Measurements from ENCODE around the gene CLEC16A. TPM values are rescaled to one million over a fixed set of nuclear protein-coding genes. Genes with fewer than 3 reads are reported as not detected.

Gene CLEC16A
- total and polyA plus RNA-seq, 2 donors (not counting 1 experiment from before 2014, with no cell fraction given): 21.9 to 79.5 TPM

DNA sequence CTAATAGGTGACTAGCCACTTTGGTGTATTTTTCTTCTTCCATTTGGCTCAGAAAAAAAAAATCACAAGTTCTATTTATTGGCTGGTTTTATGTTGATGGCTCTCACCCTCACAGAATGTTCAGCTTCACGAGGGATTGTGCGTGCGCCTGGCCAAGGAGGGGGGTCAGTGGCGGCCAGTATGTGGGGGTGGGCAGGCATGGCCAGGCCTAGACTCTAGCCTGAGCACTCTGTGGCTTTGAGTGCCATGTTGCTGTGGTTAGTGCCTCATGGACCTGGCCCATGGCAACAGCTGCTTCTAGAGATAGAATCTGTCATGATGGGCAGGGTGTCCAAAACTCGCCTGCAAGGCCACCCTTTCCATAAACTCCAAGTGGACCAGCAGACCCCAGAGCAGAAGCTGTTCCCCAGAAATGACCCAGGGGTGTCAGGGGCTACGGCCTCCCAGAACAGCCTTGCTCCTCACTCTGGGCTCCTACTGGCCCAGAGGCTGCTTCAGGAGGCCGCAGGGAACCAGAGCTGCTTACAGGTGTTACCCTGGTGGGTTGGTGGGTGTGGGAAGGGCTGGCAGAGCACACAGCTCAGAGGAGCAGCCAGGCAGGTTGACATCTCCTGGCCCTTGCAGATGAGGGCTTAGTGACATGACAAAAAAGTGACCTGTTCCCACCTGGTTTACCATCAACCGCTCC, 186.8 kb downstream of the CLEC16A start:
- Mint-ChIP-seq H3K9me3 (ENCODE audit: insufficient read depth) (no peaks in the 10 kb centered on the region), H3K4me3 (no peak overlapping the region), H3K27me3 (no peaks in the 10 kb centered on the region), H3K4me1 (peaks cover 7% of the 10 kb centered on the region), H3K27ac (no peak overlapping the region)
- POLR2A ChIA-PET: interaction anchor here (0.7 kb wide), 1 partner anchor 535 kb away, joined by 3 read pairs; no protein-coding TSS in a partner anchor
- no peak overlapping the region for H3K9ac ChIP-seq (ENCODE audit: low read length)
- ATAC-seq (ENCODE audit: low read depth) (no peak), DNase-seq (no peak)
- H3K79me2 ChIP-seq (ENCODE audit: control insufficient read depth, insufficient read depth, low read length): no peaks in the 10 kb centered on the region
- no peaks in the 10 kb centered on the region for H3K27me3 ChIP-seq (replicated peaks in 1 of 4; ENCODE audit: control extremely low read depth in 1 of 4, control insufficient read depth in 3 of 4, insufficient read depth in 4 of 4, low read length in 3 of 4)
- no peak overlapping the region for H2AFZ ChIP-seq (ENCODE audit: insufficient read depth, low read depth, low read length, poor library complexity, severe bottlenecking)
- H3K27ac ChIP-seq (ENCODE audit: low read length in 2 of 2): no peak overlapping the region
- TF ChIP-seq, protein P1, sequence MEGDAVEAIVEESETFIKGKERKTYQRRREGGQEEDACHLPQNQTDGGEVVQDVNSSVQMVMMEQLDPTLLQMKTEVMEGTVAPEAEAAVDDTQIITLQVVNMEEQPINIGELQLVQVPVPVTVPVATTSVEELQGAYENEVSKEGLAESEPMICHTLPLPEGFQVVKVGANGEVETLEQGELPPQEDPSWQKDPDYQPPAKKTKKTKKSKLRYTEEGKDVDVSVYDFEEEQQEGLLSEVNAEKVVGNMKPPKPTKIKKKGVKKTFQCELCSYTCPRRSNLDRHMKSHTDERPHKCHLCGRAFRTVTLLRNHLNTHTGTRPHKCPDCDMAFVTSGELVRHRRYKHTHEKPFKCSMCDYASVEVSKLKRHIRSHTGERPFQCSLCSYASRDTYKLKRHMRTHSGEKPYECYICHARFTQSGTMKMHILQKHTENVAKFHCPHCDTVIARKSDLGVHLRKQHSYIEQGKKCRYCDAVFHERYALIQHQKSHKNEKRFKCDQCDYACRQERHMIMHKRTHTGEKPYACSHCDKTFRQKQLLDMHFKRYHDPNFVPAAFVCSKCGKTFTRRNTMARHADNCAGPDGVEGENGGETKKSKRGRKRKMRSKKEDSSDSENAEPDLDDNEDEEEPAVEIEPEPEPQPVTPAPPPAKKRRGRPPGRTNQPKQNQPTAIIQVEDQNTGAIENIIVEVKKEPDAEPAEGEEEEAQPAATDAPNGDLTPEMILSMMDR (IDR thresholded peaks at IDR 0.05): no peak
- no peak for TF ChIP-seq EZH2 (IDR thresholded peaks at IDR 0.05; ENCODE audit: borderline replicate concordance, insufficient read depth, low read depth, low read length, poor library complexity, severe bottlenecking)
- H3K36me3 ChIP-seq (replicated peaks in 1 of 2; ENCODE audit: control extremely low read depth in 1 of 2, control insufficient read depth in 1 of 2, extremely low read depth in 1 of 2, insufficient read depth in 2 of 2, low read length in 1 of 2): peaks cover 0 to 54% of the 10 kb centered on the region in 2 experiments
- peaks cover 15% of the 10 kb centered on the region for H4K20me1 ChIP-seq (ENCODE audit: control insufficient read depth, insufficient read depth, low read length, poor library complexity, severe bottlenecking)
- 99% methylated on average over 8 of the region's 8 CpGs for WGBS (ENCODE audit: insufficient coverage)
- CTCF ChIA-PET: no interaction called here
- H3K4me2 ChIP-seq (replicated peaks; ENCODE audit: low read depth, low read length, poor library complexity, severe bottlenecking): no peak overlapping the region
- H3K4me1 ChIP-seq (ENCODE audit: control insufficient read depth in 2 of 2, insufficient read depth in 2 of 2, low read length in 2 of 2): no peaks in the 10 kb centered on the region
- H3K9me3 ChIP-seq (ENCODE audit: control extremely low read depth in 1 of 3, control insufficient read depth in 2 of 3, insufficient read depth in 1 of 3, low read length in 2 of 3): no peaks in the 10 kb centered on the region
- no peak overlapping the region for H3K4me3 ChIP-seq (ENCODE audit: control extremely low read depth in 1 of 5, extremely low read depth in 1 of 5, insufficient read depth in 1 of 5, low read depth in 2 of 5, low read length in 4 of 5)
- intact Hi-C loops (cut with micrococcal nuclease): no loop called here

DNA sequence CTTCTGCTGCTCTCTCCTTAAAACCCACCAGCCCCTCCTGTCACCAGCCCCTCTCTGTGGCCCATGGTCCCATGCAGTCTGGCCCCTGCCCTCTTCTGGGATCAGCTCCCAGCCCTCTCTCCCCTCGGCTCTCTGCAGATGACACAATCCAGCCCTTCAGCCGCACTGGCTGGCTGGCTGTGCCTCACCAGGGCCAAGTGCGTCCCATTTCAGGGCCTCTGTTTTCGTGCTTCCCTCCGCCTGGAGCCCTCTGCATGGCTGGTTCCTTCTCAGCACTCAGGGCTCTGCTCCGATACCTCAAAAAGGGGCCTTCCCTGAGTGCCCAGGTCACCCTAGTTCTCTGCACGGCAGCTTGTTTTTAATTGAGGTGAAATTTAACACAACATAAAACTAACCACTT, 187.3 kb downstream of the CLEC16A start:
- H3K27me3 ChIP-seq (replicated peaks in 1 of 4; ENCODE audit: control extremely low read depth in 1 of 4, control insufficient read depth in 3 of 4, insufficient read depth in 4 of 4, low read length in 3 of 4): no peaks in the 10 kb centered on the region
- DNase-seq (no peak), ATAC-seq (ENCODE audit: low read depth) (no peak)
- Mint-ChIP-seq H3K9me3 (ENCODE audit: insufficient read depth) (no peaks in the 10 kb centered on the region), H3K4me1 (peaks cover 7% of the 10 kb centered on the region), H3K27me3 (no peaks in the 10 kb centered on the region), H3K27ac (no peak overlapping the region), H3K4me3 (no peak overlapping the region)
- WGBS (ENCODE audit: insufficient coverage): 98% methylated on average over 6 of the region's 7 CpGs
- intact Hi-C loops (cut with micrococcal nuclease): no loop called here
- no peak overlapping the region for H3K4me3 ChIP-seq (ENCODE audit: control extremely low read depth in 1 of 5, extremely low read depth in 1 of 5, insufficient read depth in 1 of 5, low read depth in 2 of 5, low read length in 4 of 5)
- no peaks in the 10 kb centered on the region for H3K79me2 ChIP-seq (ENCODE audit: control insufficient read depth, insufficient read depth, low read length)
- H4K20me1 ChIP-seq (ENCODE audit: control insufficient read depth, insufficient read depth, low read length, poor library complexity, severe bottlenecking): peaks cover 15% of the 10 kb centered on the region
- H3K9ac ChIP-seq (ENCODE audit: low read length): no peak overlapping the region
- ChIA-PET POLR2A (interaction anchor here (0.7 kb wide), 1 partner anchor 535 kb away, joined by 3 read pairs; no protein-coding TSS in a partner anchor), CTCF (interaction anchor here (0.5 to 0.6 kb wide), 2 partner anchors 18 to 159 kb away, joined by 3 to 4 read pairs; no protein-coding TSS in a partner anchor)
- TF ChIP-seq, protein P1 (IDR thresholded peaks at IDR 0.05): no peak
- no peak for TF ChIP-seq EZH2 (IDR thresholded peaks at IDR 0.05; ENCODE audit: borderline replicate concordance, insufficient read depth, low read depth, low read length, poor library complexity, severe bottlenecking)
- H3K4me1 ChIP-seq (ENCODE audit: control insufficient read depth in 2 of 2, insufficient read depth in 2 of 2, low read length in 2 of 2): no peaks in the 10 kb centered on the region
- peaks cover 0 to 54% of the 10 kb centered on the region in 2 experiments for H3K36me3 ChIP-seq (replicated peaks in 1 of 2; ENCODE audit: control extremely low read depth in 1 of 2, control insufficient read depth in 1 of 2, extremely low read depth in 1 of 2, insufficient read depth in 2 of 2, low read length in 1 of 2)
- no peaks in the 10 kb centered on the region for H3K9me3 ChIP-seq (ENCODE audit: control extremely low read depth in 1 of 3, control insufficient read depth in 2 of 3, insufficient read depth in 1 of 3, low read length in 2 of 3)
- no peak overlapping the region for H2AFZ ChIP-seq (ENCODE audit: insufficient read depth, low read depth, low read length, poor library complexity, severe bottlenecking)
- H3K27ac ChIP-seq (ENCODE audit: low read length in 2 of 2): no peak overlapping the region
- H3K4me2 ChIP-seq (replicated peaks; ENCODE audit: low read depth, low read length, poor library complexity, severe bottlenecking): no peak overlapping the region
